Activated CD4-positive, alpha-beta memory T cell treated with anti-CD3 and anti-CD28 coated beads, Interleukin-2, amount 10 ng/mL, durations not matched to agents 7 days and 5 days (primary cell): Measurements from ENCODE around the gene ZFYVE28. TPM values are rescaled to one million over a fixed set of nuclear protein-coding genes. Genes with fewer than 3 reads are reported as not detected.

Source experiments
- CTCF ChIA-PET: fragments of 350-600 bp; sonication (Branson Sonifier 250); formaldehyde crosslinking; loops from one replicate; lab custom pipeline; 2021; ENCODE audit warnings: antibody characterized with exemption, inconsistent platforms; lab: Charles Lee
- POLR2A ChIA-PET: fragments of 350-600 bp; sonication (Branson Sonifier 250); formaldehyde crosslinking; loops from one replicate; lab custom pipeline; 2021; ENCODE audit warnings: antibody characterized with exemption; lab: Charles Lee
- DNase-seq: peaks from one replicate; pipeline ENCODE4 v3.0.0-alpha.2; 2020
- H3K27ac Mint-ChIP-seq: one replicate; pipeline ENCODE4 v1.8.0; 2021; ENCODE audit warnings: mild to moderate bottlenecking, mixed read lengths
- H3K27me3 Mint-ChIP-seq: one replicate; pipeline ENCODE4 v1.8.0; 2021; ENCODE audit warnings: mixed read lengths
- H3K36me3 Mint-ChIP-seq: one replicate; pipeline ENCODE4 v1.8.0; 2021; ENCODE audit warnings: low read depth, mixed read lengths
- H3K4me1 Mint-ChIP-seq: one replicate; pipeline ENCODE4 v1.8.0; 2021; ENCODE audit warnings: mixed read lengths
- H3K4me3 Mint-ChIP-seq: one replicate; pipeline ENCODE4 v1.8.0; 2021; ENCODE audit warnings: mild to moderate bottlenecking, mixed read lengths
- H3K9me3 Mint-ChIP-seq: one replicate; pipeline ENCODE4 v1.8.0; 2021; ENCODE audit warnings: mixed read lengths
- total RNA-seq, 2 experiments: library from RNA; stranded (reverse); gene quantifications; one replicate each; pipeline ENCODE4 v1.2.3, GENCODE V29; 2021

The ZFYVE28 gene
- total RNA-seq, 2 experiments from 2014 or later, result 38.9 to 40.1 TPM

- Mint-ChIP-seq H3K4me1 (peaks cover 31% of the 10 kb centered on the region), H3K27ac (no peak overlapping the region), H3K9me3 (no peaks in the 10 kb centered on the region), H3K36me3 (no peaks in the 10 kb centered on the region), H3K4me3 (peak overlapping the region; percentile 27), H3K27me3 (peaks cover 32% of the 10 kb centered on the region)
- no peak for DNase-seq
- ChIA-PET CTCF (interaction anchor here (0.5 to 4.1 kb wide), 12 partner anchors 8 to 200 kb away, joined by 3 to 15 read pairs (median 4); partner anchors contain the start of genes HAUS3, MXD4, POLN and RNF4), POLR2A (interaction anchor here (0.9 to 2.0 kb wide), 8 partner anchors 12 to 180 kb away, joined by 3 to 21 read pairs (median 4); partner anchors contain the start of genes HAUS3, POLN and RNF4)
These were observed 1.4 kb upstream of the ZFYVE28 start for GRCh38 chr4:2419814-2420213.

DNA sequence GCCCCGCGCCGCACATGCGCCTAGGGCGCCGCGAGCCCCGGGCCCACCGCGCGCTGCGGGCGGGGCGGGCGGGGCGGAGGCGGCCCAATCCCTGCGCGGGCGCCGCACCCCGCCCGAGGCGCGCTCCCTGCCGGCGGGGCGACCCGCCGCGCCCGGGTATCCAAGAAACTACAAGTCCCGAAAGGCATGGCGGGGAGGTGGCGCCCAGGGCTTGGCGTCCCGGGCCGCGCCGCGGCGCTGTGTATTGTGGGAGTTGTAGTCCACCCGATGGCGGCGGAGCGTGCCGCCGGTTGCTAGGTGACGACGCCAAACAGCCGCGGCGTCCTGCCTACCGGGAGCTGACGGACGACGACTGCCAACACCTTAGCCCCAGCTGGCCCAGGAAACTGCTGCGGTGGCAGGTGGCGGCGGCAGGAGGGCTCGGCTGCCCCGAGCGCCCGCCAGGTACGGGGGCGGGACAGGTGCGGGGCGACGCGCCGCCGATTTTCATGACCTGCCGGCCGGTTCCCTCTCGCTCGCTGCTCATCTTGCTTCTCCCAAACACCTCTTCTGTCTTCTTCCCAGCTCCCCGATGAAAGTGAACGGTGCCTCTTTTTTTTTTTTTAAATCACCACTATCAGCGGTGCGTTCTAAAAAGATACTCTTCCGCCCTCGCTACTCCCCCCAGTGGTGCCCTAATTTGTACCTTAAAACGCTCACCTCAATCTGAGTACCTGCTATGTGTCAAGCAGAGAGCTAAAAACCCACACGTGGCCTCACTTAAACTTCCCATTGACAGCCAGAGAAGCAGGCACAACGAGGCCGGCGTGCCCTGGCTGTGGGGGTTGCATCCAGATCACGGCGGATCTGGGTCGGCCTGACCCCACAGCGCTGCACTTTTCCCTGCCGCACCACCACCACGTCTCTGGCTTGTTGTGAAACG lies 466 bp upstream of the ZFYVE28 start, which contains the start of gene CFAP99:
CFAP99 (plus strand) TSS at position 306 of the 922 bp plus-strand sequence.
- POLR2A ChIA-PET, result interaction anchor here (0.8 to 2.0 kb wide), 11 partner anchors 12 to 394 kb away, joined by 3 to 21 read pairs (median 4); partner anchors contain the start of genes HAUS3, MXD4, POLN and RNF4
- Mint-ChIP-seq H3K4me1 (peaks cover 40% of the 10 kb centered on the region), H3K36me3 (no peaks in the 10 kb centered on the region), H3K27ac (peak within 1 kb of the TSS; percentile 75), H3K9me3 (no peaks in the 10 kb centered on the region), H3K4me3 (peak within 1 kb of the TSS; percentile 92), H3K27me3 (peaks cover 32% of the 10 kb centered on the region)
- peak; percentile 99 for DNase-seq
- CTCF ChIA-PET, result interaction anchor here (0.5 to 4.1 kb wide), 16 partner anchors 9 to 201 kb away, joined by 3 to 15 read pairs (median 4); partner anchors contain the start of genes HAUS3, MXD4, POLN and RNF4

DNA sequence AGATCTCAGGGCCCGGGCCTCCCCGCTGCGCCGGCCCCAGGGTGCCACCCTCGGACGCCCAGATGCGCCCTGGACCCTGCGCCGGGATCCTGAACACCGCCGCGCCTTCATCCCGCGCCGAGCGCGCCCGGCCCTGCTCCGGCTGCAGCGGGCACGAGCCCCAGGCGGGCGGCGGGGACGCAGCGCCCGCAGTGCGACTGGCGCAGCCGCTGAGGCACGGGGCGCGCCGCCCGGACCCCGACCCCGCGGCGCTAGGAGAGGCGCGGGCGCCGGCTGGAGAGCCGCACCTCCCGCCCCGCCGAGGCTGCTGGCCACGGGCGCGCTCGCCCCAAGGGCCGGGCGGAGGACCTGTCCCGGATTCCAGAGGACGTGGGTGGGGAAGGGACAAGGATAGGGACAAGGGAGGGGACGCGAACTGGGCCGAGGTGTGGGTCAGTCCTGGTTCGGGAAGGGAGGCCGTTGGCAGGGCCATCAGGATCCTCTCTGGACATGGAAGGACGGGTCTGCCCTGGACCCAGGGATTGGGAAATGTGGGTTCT lies 1.1 kb downstream of the ZFYVE28 start:
- POLR2A ChIA-PET, result interaction anchor here (1.1 to 5.8 kb wide), 2 partner anchors 51 to 409 kb away, joined by 3 to 105 read pairs; partner anchors contain the start of genes NELFA and RNF4
- Mint-ChIP-seq H3K27me3 (peaks cover 26% of the 10 kb centered on the region), H3K9me3 (no peaks in the 10 kb centered on the region), H3K4me1 (peaks cover 56% of the 10 kb centered on the region), H3K27ac (peak overlapping the region; percentile 75), H3K36me3 (no peaks in the 10 kb centered on the region), H3K4me3 (peak overlapping the region; percentile 92)
- DNase-seq, result peak; percentile 39
- CTCF ChIA-PET, result no interaction called here

DNA sequence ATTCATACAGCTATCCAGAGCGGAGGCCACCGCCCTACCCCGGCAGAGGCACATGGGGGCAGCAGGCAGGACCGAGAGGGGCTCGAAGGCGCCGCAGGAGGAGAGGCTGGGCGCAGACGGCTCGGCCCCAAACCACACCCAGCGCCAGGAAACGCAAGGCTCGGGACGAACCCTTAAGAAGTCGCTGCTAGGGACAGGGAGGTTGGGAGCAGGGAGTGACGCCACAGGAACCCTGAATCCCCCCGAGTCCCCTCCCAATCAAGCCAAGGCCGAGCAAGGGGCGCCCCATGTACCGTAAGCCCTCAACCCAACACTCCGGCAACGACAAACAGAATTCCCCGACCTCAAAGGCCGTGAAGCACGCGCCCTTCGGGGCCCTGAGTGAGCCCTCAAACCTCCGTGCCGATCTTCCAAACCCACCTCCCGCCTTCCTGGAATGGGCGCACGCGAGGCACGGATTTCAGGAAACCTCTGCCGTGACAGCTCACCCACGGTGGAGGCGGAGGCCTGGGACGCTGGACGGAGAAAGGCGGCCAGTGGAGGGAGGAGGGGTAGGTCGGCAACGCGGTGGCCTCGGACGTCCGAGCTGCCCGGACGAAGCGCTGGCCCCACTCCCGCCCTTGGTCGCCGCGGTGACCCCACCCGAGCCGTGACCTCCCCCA lies 1.8 kb downstream of the ZFYVE28 start:
- H3K27me3 Mint-ChIP-seq, result peaks cover 23% of the 10 kb centered on the region
- H3K27ac Mint-ChIP-seq, result peak overlapping the region; percentile 67
- peak; percentile 28 for DNase-seq
- peak overlapping the region; percentile 78 for H3K4me3 Mint-ChIP-seq
- ChIA-PET CTCF (interaction anchor here (1.0 to 1.8 kb wide), 2 partner anchors 52 to 176 kb away, joined by 3 to 6 read pairs; partner anchors contain the start of gene RNF4), POLR2A (interaction anchor here (0.6 to 5.8 kb wide), 8 partner anchors 17 to 695 kb away, joined by 3 to 105 read pairs (median 4); partner anchors contain the start of genes HAUS3, MXD4, NELFA and POLN)
- H3K9me3 Mint-ChIP-seq, result no peaks in the 10 kb centered on the region
- H3K36me3 Mint-ChIP-seq, result no peaks in the 10 kb centered on the region
- peaks cover 62% of the 10 kb centered on the region for H3K4me1 Mint-ChIP-seq

- H3K4me3 Mint-ChIP-seq, result peak overlapping the region; percentile 78
- no peaks in the 10 kb centered on the region for H3K9me3 Mint-ChIP-seq
These were observed 2.4 kb downstream of the ZFYVE28 start for GRCh38 chr4:2415881-2416563.

GRCh38 chr4:2415213-2415612 lies 3.2 kb downstream of the ZFYVE28 start:
- Mint-ChIP-seq H3K27me3 (peaks cover 11% of the 10 kb centered on the region), H3K36me3 (peaks cover under 1% of the 10 kb centered on the region), H3K4me3 (no peak overlapping the region), H3K9me3 (no peaks in the 10 kb centered on the region), H3K27ac (peak overlapping the region; percentile 98), H3K4me1 (peaks cover 73% of the 10 kb centered on the region)
- POLR2A ChIA-PET, result interaction anchor here (0.9 to 5.8 kb wide), 7 partner anchors 53 to 703 kb away, joined by 3 to 105 read pairs (median 4); partner anchors contain the start of genes HAUS3, MXD4, POLN and RNF4
- DNase-seq, result no peak
- CTCF ChIA-PET, result interaction anchor here (1.0 to 3.5 kb wide), 3 partner anchors 53 to 195 kb away, joined by 4 to 12 read pairs (median 6); partner anchors contain the start of gene RNF4

More at GRCh38 chr4:2415881-2416563, 2.4 kb downstream of the ZFYVE28 start:
- Mint-ChIP-seq H3K27me3 (peaks cover 19% of the 10 kb centered on the region), H3K36me3 (no peaks in the 10 kb centered on the region), H3K4me1 (peaks cover 68% of the 10 kb centered on the region), H3K27ac (peak overlapping the region; percentile 67)
- CTCF ChIA-PET, result interaction anchor here (1.0 to 1.8 kb wide), 2 partner anchors 52 to 175 kb away, joined by 3 to 6 read pairs; partner anchors contain the start of gene RNF4
- no peak for DNase-seq
- POLR2A ChIA-PET, result interaction anchor here (0.6 to 5.8 kb wide), 10 partner anchors 17 to 704 kb away, joined by 3 to 105 read pairs (median 4); partner anchors contain the start of genes HAUS3, MXD4, NELFA and POLN

- ChIA-PET POLR2A (interaction anchor here (0.8 to 5.8 kb wide), 16 partner anchors 8 to 404 kb away, joined by 3 to 105 read pairs (median 9); partner anchors contain the start of genes FAM193A, HAUS3, MXD4 and POLN), CTCF (interaction anchor here (1.0 to 3.8 kb wide), 5 partner anchors 12 to 242 kb away, joined by 4 to 36 read pairs (median 12); partner anchors contain the start of genes HAUS3, MXD4 and POLN)
- Mint-ChIP-seq H3K4me3 (peak overlapping the region; percentile 62), H3K4me1 (peaks cover 71% of the 10 kb centered on the region), H3K9me3 (no peaks in the 10 kb centered on the region), H3K27ac (peak overlapping the region; percentile 98), H3K27me3 (no peaks in the 10 kb centered on the region), H3K36me3 (peaks cover 3% of the 10 kb centered on the region)
- peak; percentile 69 for DNase-seq
These were observed 4.4 kb downstream of the ZFYVE28 start for GRCh38 chr4:2413821-2414610.

- DNase-seq, result peak; percentile 96
- peaks cover 79% of the 10 kb centered on the region for H3K4me1 Mint-ChIP-seq
- H3K4me3 Mint-ChIP-seq, result peak overlapping the region; percentile 62
- CTCF ChIA-PET, result interaction anchor here (0.8 to 3.8 kb wide), 14 partner anchors 9 to 541 kb away, joined by 3 to 36 read pairs (median 6); partner anchors contain the start of genes HAUS3, MXD4, POLN and RNF4
- no peaks in the 10 kb centered on the region for H3K27me3 Mint-ChIP-seq
- POLR2A ChIA-PET, result interaction anchor here (0.6 to 5.8 kb wide), 33 partner anchors 9 to 557 kb away, joined by 3 to 105 read pairs (median 5); partner anchors contain the start of genes FAM193A, HAUS3, LETM1 and MXD4
- H3K36me3 Mint-ChIP-seq, result peaks cover 3% of the 10 kb centered on the region
- peak overlapping the region; percentile 98 for H3K27ac Mint-ChIP-seq
- H3K9me3 Mint-ChIP-seq, result no peaks in the 10 kb centered on the region
These were observed 5.3 kb downstream of the ZFYVE28 start for GRCh38 chr4:2412885-2413716.

GRCh38 chr4:2412534-2412884 lies 5.9 kb downstream of the ZFYVE28 start:
- H3K9me3 Mint-ChIP-seq, result no peaks in the 10 kb centered on the region
- CTCF ChIA-PET, result interaction anchor here (0.8 to 3.8 kb wide), 14 partner anchors 9 to 542 kb away, joined by 3 to 36 read pairs (median 6); partner anchors contain the start of genes HAUS3, MXD4, POLN and RNF4
- peak overlapping the region; percentile 62 for H3K4me3 Mint-ChIP-seq
- H3K27me3 Mint-ChIP-seq, result no peaks in the 10 kb centered on the region
- peak; percentile 87 for DNase-seq
- peak overlapping the region; percentile 98 for H3K27ac Mint-ChIP-seq
- POLR2A ChIA-PET, result interaction anchor here (0.8 to 5.8 kb wide), 30 partner anchors 9 to 556 kb away, joined by 3 to 105 read pairs (median 5); partner anchors contain the start of genes FAM193A, HAUS3, LETM1 and MXD4
- H3K4me1 Mint-ChIP-seq, result peaks cover 84% of the 10 kb centered on the region
- H3K36me3 Mint-ChIP-seq, result peaks cover 3% of the 10 kb centered on the region
